Stimulated activated CD8-positive, alpha-beta memory T cell treated with anti-CD3 and anti-CD28 coated beads, Interleukin-4, amount 100 ng/mL, for 1 hour (primary cell): ENCODE results near the gene HGF.

Source experiments
- DNase-seq, 2 donors: peaks; one replicate each; pipeline ENCODE4 v3.0.0-alpha.2; 2020; ENCODE audit warnings: low read depth in 2 of 2, low spot score in 1 of 2

Gene HGF

GRCh38 chr7:81685270-81685868 lies 84.5 kb downstream of the HGF start:
- DNase-seq, result no peak

GRCh38 chr7:81684514-81685269 lies 85.2 kb downstream of the HGF start:
- no peak for DNase-seq

- no peak for DNase-seq
Observed at GRCh38 chr7:81684033-81684432, 85.8 kb downstream of the HGF start.

- DNase-seq, result no peak
Observed at GRCh38 chr7:81682873-81683272, 87.0 kb downstream of the HGF start.

- DNase-seq, result no peak
Observed at GRCh38 chr7:81680120-81680519, 89.7 kb downstream of the HGF start.

GRCh38 chr7:81676813-81677212 lies 93.0 kb downstream of the HGF start:
- no peak for DNase-seq

- DNase-seq, result no peak
Observed at GRCh38 chr7:81676105-81676811, 93.6 kb downstream of the HGF start.

- DNase-seq, result no peak
Observed at GRCh38 chr7:81674431-81674830, 95.4 kb downstream of the HGF start.

GRCh38 chr7:81672872-81673271 lies 97.0 kb downstream of the HGF start:
- DNase-seq, result no peak

GRCh38 chr7:81669476-81670105 lies 100.3 kb downstream of the HGF start:
- DNase-seq, result no peak

- no peak for DNase-seq
Observed at GRCh38 chr7:81666209-81666608, 103.6 kb downstream of the HGF start.

GRCh38 chr7:81665236-81665635 lies 104.6 kb downstream of the HGF start:
- DNase-seq, result no peak

GRCh38 chr7:81664304-81664703 lies 105.5 kb downstream of the HGF start:
- no peak for DNase-seq

- DNase-seq, result no peak
Observed at GRCh38 chr7:81662531-81662930, 107.3 kb downstream of the HGF start.

GRCh38 chr7:81659697-81660395 lies 110.0 kb downstream of the HGF start:
- DNase-seq, result no peak

GRCh38 chr7:81657551-81657950 lies 112.3 kb downstream of the HGF start:
- DNase-seq, result no peak

GRCh38 chr7:81655271-81655670 lies 114.6 kb downstream of the HGF start:
- DNase-seq, result no peak

- DNase-seq, result no peak
Observed at GRCh38 chr7:81652225-81652624, 117.6 kb downstream of the HGF start.
